HCT116 (cell line): ENCODE data around the gene ZNF618.
"Not testable (repeated sequence)": the region's sequence is repeated elsewhere in the genome, so short reads cannot be mapped to it uniquely, and the experiment has no call there.

ENCODE experiments used
- CBX3 ChIP-seq: IDR thresholded peaks from 2 replicates; pipeline ENCODE4 v1.6.1; 2012; ENCODE audit warnings: low read depth
- CEBPB ChIP-seq: IDR thresholded peaks from 2 replicates; pipeline ENCODE4 v1.6.1; 2012; ENCODE audit warnings: low read depth
- EZH2 ChIP-seq: fragments of 200-600 bp; sonication (generic); IDR thresholded peaks from 2 replicates; pipeline ENCODE4 v1.6.1; 2017; ENCODE audit warnings: antibody characterized with exemption, mixed run types
- POLR2A ChIP-seq: IDR thresholded peaks from 2 replicates; pipeline ENCODE4 v1.7.0; 2011; ENCODE audit warnings: borderline replicate concordance; ENCODE audit not compliant: insufficient read depth, insufficient read length; ENCODE audit errors: extremely low read depth
- POLR2AphosphoS5 ChIP-seq: IDR thresholded peaks from 2 replicates; pipeline ENCODE4 v1.6.1; 2011; ENCODE audit warnings: mild to moderate bottlenecking, low read depth, low read length, moderate library complexity
- RAD21 ChIP-seq: IDR thresholded peaks from 2 replicates; pipeline ENCODE4 v1.6.1; 2012; ENCODE audit warnings: low read depth, mild to moderate bottlenecking
- ZFX ChIP-seq: fragments of 450-650 bp; IDR thresholded peaks from 2 replicates; pipeline ENCODE4 v1.6.1; 2017
- TF ChIP-seq, protein P1 (sequence below), 3 experiments: fragments of 200-600 bp in 1 of 3; sonication (generic) in 1 of 3; IDR thresholded peaks in 2 of 3; conservative IDR thresholded peaks in 1 of 3; 2 replicates each; pipeline ENCODE4 v1.5.1; 2012 to 2017; ENCODE audit warnings: low read depth in 2 of 3, low read length in 2 of 3, antibody characterized with exemption in 1 of 3, borderline replicate concordance in 1 of 3, control low read depth in 1 of 3, mild to moderate bottlenecking in 1 of 3, mixed read lengths in 1 of 3, mixed run types in 1 of 3, moderate library complexity in 1 of 3; ENCODE audit not compliant: insufficient read depth in 1 of 3
- TF ChIP-seq, protein P2 (sequence below): IDR thresholded peaks from 2 replicates; pipeline ENCODE4 v1.6.1; 2012
- TF ChIP-seq, protein P3 (sequence below): IDR thresholded peaks from 2 replicates; pipeline ENCODE4 v1.6.1; 2011; ENCODE audit warnings: mild to moderate bottlenecking, low read length, moderate library complexity; ENCODE audit not compliant: insufficient replicate concordance; ENCODE audit errors: extremely low read depth
- TF ChIP-seq, protein P4 (sequence below): IDR thresholded peaks from 2 replicates; pipeline ENCODE4 v1.6.1; 2012; ENCODE audit warnings: low read depth

DNA sequence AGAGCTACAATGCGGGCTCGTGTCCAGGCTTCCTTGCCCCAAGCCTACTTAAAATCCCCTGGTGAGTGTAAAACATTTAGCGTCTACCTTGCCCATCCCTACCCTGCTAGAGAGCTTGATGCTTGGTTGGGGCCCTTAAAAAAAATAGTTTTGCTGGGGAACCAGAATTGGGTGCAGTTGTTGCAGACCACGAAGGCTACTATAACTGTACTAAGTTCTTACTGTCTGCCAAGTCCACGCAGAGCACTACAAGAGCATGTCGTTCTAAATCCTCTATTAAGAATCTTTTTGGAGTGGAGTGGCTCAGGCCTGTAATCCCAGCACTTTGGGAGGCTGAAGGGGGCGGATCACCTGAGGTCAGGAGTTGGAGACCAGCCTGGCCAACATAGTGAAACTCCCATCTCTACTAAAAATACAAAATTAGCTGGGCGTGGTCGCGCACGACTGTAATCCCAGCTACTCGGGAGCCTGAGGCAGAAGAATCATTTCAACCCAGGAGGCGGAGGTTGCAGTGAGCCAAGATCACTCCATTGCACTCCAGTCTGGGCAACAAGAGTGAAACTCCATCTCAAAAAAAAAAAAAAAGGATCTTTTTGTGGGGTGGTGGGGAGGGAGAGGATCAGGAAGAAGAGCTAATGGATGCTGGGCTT, 206.8 kb downstream of the ZNF618 start:
- TF ChIP-seq, protein P1, sequence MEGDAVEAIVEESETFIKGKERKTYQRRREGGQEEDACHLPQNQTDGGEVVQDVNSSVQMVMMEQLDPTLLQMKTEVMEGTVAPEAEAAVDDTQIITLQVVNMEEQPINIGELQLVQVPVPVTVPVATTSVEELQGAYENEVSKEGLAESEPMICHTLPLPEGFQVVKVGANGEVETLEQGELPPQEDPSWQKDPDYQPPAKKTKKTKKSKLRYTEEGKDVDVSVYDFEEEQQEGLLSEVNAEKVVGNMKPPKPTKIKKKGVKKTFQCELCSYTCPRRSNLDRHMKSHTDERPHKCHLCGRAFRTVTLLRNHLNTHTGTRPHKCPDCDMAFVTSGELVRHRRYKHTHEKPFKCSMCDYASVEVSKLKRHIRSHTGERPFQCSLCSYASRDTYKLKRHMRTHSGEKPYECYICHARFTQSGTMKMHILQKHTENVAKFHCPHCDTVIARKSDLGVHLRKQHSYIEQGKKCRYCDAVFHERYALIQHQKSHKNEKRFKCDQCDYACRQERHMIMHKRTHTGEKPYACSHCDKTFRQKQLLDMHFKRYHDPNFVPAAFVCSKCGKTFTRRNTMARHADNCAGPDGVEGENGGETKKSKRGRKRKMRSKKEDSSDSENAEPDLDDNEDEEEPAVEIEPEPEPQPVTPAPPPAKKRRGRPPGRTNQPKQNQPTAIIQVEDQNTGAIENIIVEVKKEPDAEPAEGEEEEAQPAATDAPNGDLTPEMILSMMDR (IDR thresholded peaks at IDR 0.05 in 2 of 3, conservative IDR thresholded peaks at IDR 0.05 in 1 of 3; ENCODE audit: borderline replicate concordance in 1 of 3, insufficient read depth in 1 of 3, low read depth in 2 of 3, low read length in 2 of 3), result not testable (repeated sequence)
- TF ChIP-seq, protein P2, sequence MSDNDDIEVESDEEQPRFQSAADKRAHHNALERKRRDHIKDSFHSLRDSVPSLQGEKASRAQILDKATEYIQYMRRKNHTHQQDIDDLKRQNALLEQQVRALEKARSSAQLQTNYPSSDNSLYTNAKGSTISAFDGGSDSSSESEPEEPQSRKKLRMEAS, result not testable (repeated sequence)
- TF ChIP-seq POLR2A, ZFX, CBX3, RAD21, CEBPB, POLR2AphosphoS5, EZH2: not testable (repeated sequence)
- TF ChIP-seq, protein P3, sequence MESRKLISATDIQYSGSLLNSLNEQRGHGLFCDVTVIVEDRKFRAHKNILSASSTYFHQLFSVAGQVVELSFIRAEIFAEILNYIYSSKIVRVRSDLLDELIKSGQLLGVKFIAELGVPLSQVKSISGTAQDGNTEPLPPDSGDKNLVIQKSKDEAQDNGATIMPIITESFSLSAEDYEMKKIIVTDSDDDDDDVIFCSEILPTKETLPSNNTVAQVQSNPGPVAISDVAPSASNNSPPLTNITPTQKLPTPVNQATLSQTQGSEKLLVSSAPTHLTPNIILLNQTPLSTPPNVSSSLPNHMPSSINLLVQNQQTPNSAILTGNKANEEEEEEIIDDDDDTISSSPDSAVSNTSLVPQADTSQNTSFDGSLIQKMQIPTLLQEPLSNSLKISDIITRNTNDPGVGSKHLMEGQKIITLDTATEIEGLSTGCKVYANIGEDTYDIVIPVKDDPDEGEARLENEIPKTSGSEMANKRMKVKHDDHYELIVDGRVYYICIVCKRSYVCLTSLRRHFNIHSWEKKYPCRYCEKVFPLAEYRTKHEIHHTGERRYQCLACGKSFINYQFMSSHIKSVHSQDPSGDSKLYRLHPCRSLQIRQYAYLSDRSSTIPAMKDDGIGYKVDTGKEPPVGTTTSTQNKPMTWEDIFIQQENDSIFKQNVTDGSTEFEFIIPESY, result not testable (repeated sequence)
- TF ChIP-seq, protein P4, sequence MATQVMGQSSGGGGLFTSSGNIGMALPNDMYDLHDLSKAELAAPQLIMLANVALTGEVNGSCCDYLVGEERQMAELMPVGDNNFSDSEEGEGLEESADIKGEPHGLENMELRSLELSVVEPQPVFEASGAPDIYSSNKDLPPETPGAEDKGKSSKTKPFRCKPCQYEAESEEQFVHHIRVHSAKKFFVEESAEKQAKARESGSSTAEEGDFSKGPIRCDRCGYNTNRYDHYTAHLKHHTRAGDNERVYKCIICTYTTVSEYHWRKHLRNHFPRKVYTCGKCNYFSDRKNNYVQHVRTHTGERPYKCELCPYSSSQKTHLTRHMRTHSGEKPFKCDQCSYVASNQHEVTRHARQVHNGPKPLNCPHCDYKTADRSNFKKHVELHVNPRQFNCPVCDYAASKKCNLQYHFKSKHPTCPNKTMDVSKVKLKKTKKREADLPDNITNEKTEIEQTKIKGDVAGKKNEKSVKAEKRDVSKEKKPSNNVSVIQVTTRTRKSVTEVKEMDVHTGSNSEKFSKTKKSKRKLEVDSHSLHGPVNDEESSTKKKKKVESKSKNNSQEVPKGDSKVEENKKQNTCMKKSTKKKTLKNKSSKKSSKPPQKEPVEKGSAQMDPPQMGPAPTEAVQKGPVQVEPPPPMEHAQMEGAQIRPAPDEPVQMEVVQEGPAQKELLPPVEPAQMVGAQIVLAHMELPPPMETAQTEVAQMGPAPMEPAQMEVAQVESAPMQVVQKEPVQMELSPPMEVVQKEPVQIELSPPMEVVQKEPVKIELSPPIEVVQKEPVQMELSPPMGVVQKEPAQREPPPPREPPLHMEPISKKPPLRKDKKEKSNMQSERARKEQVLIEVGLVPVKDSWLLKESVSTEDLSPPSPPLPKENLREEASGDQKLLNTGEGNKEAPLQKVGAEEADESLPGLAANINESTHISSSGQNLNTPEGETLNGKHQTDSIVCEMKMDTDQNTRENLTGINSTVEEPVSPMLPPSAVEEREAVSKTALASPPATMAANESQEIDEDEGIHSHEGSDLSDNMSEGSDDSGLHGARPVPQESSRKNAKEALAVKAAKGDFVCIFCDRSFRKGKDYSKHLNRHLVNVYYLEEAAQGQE, result not testable (repeated sequence)
